ENCODE measurements around the gene MFF. TPM values are rescaled to one million over a fixed set of nuclear protein-coding genes. Genes with fewer than 3 reads are reported as not detected.

MFF gene
- total and polyA plus RNA-seq, 10 of the 15 experiments (the other 5 are each of a cell fraction or from before 2014, with no cell fraction given): 19.6 to 131 (median 106) TPM

GRCh38 chr2:227324995-227325838 is at the start of gene MFF (continued):
- peak; percentile 70 for TF ChIP-seq SKIL (IDR thresholded peaks at IDR 0.05; ENCODE audit: low read depth, poor library complexity, severe bottlenecking)
- TF ChIP-seq DPF2 (IDR thresholded peaks at IDR 0.05): peak; percentile 84; the same call in 1 of the 2 replicates
- 0 out of 2 replicates have a peak, but pooled peaks have one; percentile 49 for TF ChIP-seq FOXM1 (IDR thresholded peaks at IDR 0.05; ENCODE audit: low read depth, low read length)
- peak; percentile 63; the same call in 1 of the 2 replicates for TF ChIP-seq TARDBP (IDR thresholded peaks at IDR 0.05; ENCODE audit: borderline replicate concordance)
- TF ChIP-seq NR2F1 (conservative IDR thresholded peaks at IDR 0.05): peak; percentile 84
- TF ChIP-seq CHD2 (IDR thresholded peaks at IDR 0.05; ENCODE audit: borderline replicate concordance, low read depth, low read length): peak; percentile 43; the same call in 1 of the 2 replicates
- peak; percentile 91 for TF ChIP-seq GATAD2B (conservative IDR thresholded peaks at IDR 0.05; ENCODE audit: low read depth)
- TF ChIP-seq BMI1 (IDR thresholded peaks at IDR 0.05; ENCODE audit: borderline replicate concordance): peak; percentile 53; the same call in 1 of the 2 replicates
- TF ChIP-seq ZNF274 (IDR thresholded peaks at IDR 0.05; ENCODE audit: insufficient read depth, insufficient read length): no peak
- peak; percentile 49; the same call in 1 of the 2 replicates for TF ChIP-seq PML (IDR thresholded peaks at IDR 0.05; ENCODE audit: low read length)
- TF ChIP-seq POLR2AphosphoS2 (IDR thresholded peaks at IDR 0.05; ENCODE audit: low read depth, low read length): 0 out of 2 replicates have a peak, but pooled peaks have one; percentile 29

DNA sequence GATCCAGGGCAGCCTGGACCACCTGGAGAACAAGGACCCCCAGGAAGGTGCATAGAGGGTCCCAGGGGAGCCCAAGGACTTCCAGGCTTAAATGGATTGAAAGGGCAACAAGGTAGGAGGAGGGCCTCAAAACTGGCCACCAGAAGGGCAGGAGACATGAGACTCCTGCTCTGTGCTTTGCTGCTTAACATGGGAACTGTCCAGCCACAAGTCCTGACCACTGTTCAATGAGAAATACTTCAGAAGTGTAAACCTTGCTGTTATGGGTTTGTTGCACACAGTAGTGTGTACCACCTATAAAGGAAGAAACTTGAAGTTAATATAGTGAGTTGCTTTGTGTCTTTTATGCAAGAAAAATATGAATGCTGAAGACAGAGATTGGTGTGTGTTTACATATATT is 44.2 kb upstream of the MFF start:
- ChIA-PET RAD21 (ENCODE audit: unreplicated experiment) (no interaction called here), SMC1A (ENCODE audit: uncharacterized antibody, unreplicated experiment) (no interaction called here), POLR2A (no interaction called here), CTCF (no interaction called here)
- Histone ChIP-seq H3K36me3 (ENCODE audit: control insufficient read depth in 2 of 2, insufficient read depth in 2 of 2, low read length in 1 of 2) (no peaks in the 10 kb centered on the region), H3K4me3 (no peak overlapping the region), H2AFZ (ENCODE audit: control insufficient read depth, low read depth, low read length) (no peak overlapping the region), H3K27me3 (replicated peaks in 1 of 2; ENCODE audit: control insufficient read depth in 2 of 2, insufficient read depth in 2 of 2, low read length in 1 of 2) (no peaks in the 10 kb centered on the region), H3K79me2 (ENCODE audit: control insufficient read depth, insufficient read depth, low read length) (no peaks in the 10 kb centered on the region), H4K20me1 (ENCODE audit: control insufficient read depth, insufficient read depth) (no peaks in the 10 kb centered on the region), H3K9ac (ENCODE audit: control insufficient read depth, insufficient read depth, low read length) (no peak overlapping the region), H3K9me3 (replicated peaks; ENCODE audit: control insufficient read depth, insufficient read depth, low read length) (no peaks in the 10 kb centered on the region), H3K27ac (ENCODE audit: control insufficient read depth, insufficient read depth) (no peak overlapping the region), H3K4me2 (ENCODE audit: control insufficient read depth, insufficient read depth) (no peak overlapping the region), H3K4me1 (ENCODE audit: control insufficient read depth, insufficient read depth, low read length) (no peaks in the 10 kb centered on the region)
- in situ Hi-C loops (cut with MboI) (no loop called here), intact Hi-C loops (cut with micrococcal nuclease; ENCODE audit: unreplicated experiment) (no loop called here)
- BruUV-seq (replicated peaks): no TSS peak
- ATAC-seq (peak; percentile 38; the same call in 1 of the 3 replicates), DNase-seq (ENCODE audit: low read depth, low spot score) (no peak), FAIRE-seq (no peak)
- TF ChIP-seq HDAC2 (IDR thresholded peaks at IDR 0.05): no peak
- TF ChIP-seq REST (IDR thresholded peaks at IDR 0.05; ENCODE audit: low read depth, low read length): peak; percentile 73
- no peak for TF ChIP-seq HCFC1 (IDR thresholded peaks at IDR 0.05; ENCODE audit: low read length)
- TF ChIP-seq EED (IDR thresholded peaks at IDR 0.05; ENCODE audit: low read depth): no peak
